ENCODE measurements around the gene HBS1L.
A peak's percentile ranks its signal among the peaks of the same experiment; 100 is the strongest.

HBS1L gene

DNA sequence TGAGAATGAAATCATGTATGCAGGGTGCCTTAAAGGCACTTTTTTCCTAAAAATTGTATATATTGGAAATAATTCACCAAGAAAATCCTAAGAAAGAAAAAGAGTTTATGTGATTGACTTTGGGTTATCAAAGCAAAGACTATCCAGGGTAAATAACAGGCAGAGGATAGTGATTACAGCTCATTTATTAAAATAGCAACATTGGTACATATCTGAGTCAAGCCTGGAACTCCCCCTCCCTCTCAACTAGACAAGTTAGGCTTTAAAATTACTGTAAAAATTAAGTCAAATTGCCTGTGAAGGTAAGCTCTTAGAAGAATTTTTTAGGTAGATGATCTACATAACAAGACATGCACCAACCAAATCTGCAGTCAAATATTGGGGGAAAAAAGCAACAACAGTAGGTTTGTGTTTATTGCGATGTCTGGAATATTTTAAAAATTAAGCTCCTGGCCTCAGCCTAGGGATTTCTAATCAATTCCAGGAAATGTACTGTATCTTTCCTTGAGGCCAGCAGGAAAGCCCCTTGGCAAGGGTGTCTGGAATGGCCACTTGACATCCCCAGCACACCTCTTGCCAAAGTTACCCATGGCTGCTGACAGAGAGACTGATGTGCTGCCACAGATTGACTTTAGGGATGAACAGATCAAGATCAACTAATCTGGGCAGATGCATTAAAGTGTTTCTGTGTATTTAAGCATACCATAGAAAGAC lies 31.2 kb upstream of the HBS1L start:
- Histone ChIP-seq H3K4me3 (IDR thresholded peaks at IDR 0.05; ENCODE audit: insufficient read depth, low read depth, low read length) (no peak overlapping the region), H2AFZ (ENCODE audit: low read depth) (peak overlapping the region; percentile 23), H3K4me1 (ENCODE audit: low read depth, poor library complexity, severe bottlenecking) (peaks cover 51% of the 10 kb centered on the region)

DNA sequence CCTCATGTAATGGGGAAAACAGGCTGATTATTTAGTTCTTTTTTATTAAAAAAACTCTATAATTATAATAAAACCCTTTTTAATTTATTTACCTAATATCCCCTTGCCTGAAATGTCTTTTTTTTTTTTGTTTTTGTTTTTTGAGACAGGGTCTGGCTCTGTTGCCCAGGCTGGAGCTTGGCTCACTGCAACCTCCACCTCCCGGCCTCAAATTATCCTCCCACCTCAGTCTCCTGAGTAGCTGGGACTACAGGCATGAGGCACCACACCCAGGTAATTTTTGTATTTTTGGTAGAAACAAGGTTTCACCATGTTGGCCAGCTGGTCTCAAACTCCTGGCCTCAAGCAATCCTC lies 30.3 kb upstream of the HBS1L start:
- H3K4me2 ChIP-seq: no peak overlapping the region
- H3K9ac ChIP-seq: no peak overlapping the region
- peaks cover 45% of the 10 kb centered on the region for H3K4me1 ChIP-seq (ENCODE audit: low read depth, poor library complexity, severe bottlenecking)
- H2AFZ ChIP-seq (ENCODE audit: low read depth): no peak overlapping the region
- no peaks in the 10 kb centered on the region for H3K27me3 ChIP-seq (ENCODE audit: insufficient read depth, low read depth)
- H3K27ac ChIP-seq: no peak overlapping the region
- TF ChIP-seq, protein P1, sequence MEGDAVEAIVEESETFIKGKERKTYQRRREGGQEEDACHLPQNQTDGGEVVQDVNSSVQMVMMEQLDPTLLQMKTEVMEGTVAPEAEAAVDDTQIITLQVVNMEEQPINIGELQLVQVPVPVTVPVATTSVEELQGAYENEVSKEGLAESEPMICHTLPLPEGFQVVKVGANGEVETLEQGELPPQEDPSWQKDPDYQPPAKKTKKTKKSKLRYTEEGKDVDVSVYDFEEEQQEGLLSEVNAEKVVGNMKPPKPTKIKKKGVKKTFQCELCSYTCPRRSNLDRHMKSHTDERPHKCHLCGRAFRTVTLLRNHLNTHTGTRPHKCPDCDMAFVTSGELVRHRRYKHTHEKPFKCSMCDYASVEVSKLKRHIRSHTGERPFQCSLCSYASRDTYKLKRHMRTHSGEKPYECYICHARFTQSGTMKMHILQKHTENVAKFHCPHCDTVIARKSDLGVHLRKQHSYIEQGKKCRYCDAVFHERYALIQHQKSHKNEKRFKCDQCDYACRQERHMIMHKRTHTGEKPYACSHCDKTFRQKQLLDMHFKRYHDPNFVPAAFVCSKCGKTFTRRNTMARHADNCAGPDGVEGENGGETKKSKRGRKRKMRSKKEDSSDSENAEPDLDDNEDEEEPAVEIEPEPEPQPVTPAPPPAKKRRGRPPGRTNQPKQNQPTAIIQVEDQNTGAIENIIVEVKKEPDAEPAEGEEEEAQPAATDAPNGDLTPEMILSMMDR (conservative IDR thresholded peaks at IDR 0.05; ENCODE audit: low read depth, low read length): no peak
- H3K4me3 ChIP-seq (IDR thresholded peaks at IDR 0.05; ENCODE audit: insufficient read depth, low read depth, low read length): no peak overlapping the region
- H3K79me2 ChIP-seq (ENCODE audit: insufficient read depth, low read depth): no peaks in the 10 kb centered on the region
- H3K36me3 ChIP-seq (ENCODE audit: insufficient read depth): no peaks in the 10 kb centered on the region
- no peaks in the 10 kb centered on the region for H4K20me1 ChIP-seq (ENCODE audit: insufficient read depth)

More for the DNA sequence above, 31.2 kb upstream of the HBS1L start:
- Histone ChIP-seq H3K9ac (no peak overlapping the region), H3K27me3 (ENCODE audit: insufficient read depth, low read depth) (no peaks in the 10 kb centered on the region), H4K20me1 (ENCODE audit: insufficient read depth) (no peaks in the 10 kb centered on the region), H3K27ac (no peak overlapping the region), H3K36me3 (ENCODE audit: insufficient read depth) (no peaks in the 10 kb centered on the region), H3K79me2 (ENCODE audit: insufficient read depth, low read depth) (no peaks in the 10 kb centered on the region), H3K4me2 (peak overlapping the region; percentile 27)
- TF ChIP-seq, protein P1 (conservative IDR thresholded peaks at IDR 0.05; ENCODE audit: low read depth, low read length): no peak

DNA sequence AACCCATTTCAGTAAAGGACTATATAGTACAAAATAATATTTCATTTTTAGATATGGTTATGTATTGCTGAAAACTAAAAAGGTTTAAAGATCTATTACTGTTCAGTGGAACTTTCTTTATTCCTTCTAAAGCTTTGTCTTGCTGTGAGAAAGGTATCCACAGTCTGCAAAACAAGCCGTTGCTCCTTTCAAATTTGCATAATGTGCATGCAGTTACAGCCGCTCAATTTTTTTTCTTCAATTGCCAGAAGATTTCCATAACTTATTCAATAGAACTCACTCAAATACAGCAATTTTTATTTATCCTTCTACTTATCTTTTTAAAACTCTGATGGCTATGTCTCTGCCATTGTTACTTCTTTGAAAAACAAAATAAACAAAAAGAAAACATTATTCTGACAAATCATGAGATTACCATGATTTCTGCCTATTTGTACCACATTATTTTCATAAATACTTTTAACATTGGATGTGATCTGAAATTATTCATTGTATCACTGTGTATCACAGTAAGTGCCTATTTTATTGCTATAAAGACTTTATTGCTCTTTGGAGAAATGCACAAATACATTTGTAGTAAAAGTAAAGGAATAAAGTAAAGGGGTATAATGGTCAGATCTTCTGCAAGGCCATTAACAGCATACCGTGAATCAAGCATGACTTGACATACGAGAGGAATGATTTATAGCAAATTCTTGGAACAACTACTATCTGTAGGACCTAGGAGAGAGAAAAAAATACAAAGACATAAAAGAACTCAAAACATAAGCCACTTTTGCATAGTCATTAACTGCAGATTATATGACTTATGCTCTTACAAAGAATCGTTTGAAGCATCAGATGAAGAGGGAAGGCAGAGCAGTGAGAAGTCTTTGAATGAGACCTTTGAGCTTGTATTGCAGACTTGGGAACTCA lies 29.6 kb upstream of the HBS1L start:
- Histone ChIP-seq H3K4me3 (IDR thresholded peaks at IDR 0.05; ENCODE audit: insufficient read depth, low read depth, low read length) (no peak overlapping the region), H4K20me1 (ENCODE audit: insufficient read depth) (no peaks in the 10 kb centered on the region), H3K4me2 (no peak overlapping the region), H3K36me3 (ENCODE audit: insufficient read depth) (no peaks in the 10 kb centered on the region), H3K27me3 (ENCODE audit: insufficient read depth, low read depth) (no peaks in the 10 kb centered on the region), H3K9ac (no peak overlapping the region), H3K4me1 (ENCODE audit: low read depth, poor library complexity, severe bottlenecking) (peaks cover 38% of the 10 kb centered on the region), H3K79me2 (ENCODE audit: insufficient read depth, low read depth) (no peaks in the 10 kb centered on the region), H2AFZ (ENCODE audit: low read depth) (no peak overlapping the region), H3K27ac (no peak overlapping the region)
- TF ChIP-seq, protein P1 (conservative IDR thresholded peaks at IDR 0.05; ENCODE audit: low read depth, low read length): no peak

DNA sequence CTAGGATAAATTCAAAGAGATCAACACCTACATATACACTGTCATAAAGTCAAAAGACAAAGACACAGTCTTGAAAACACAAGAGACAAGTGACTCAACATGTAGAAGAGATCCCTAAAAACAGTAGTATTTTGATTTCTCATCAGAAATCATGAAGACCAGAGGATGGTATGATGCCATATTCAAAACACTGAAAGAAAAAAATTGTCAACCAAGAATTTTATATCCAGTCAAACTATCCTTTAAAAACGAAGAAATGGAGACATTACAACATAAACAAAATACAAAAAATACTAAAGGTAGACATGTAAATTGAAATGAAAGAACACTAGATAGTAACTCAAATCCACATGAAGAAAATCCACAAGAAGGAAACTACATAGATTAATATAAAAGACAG lies 27.3 kb upstream of the HBS1L start:
- Histone ChIP-seq H3K9ac (no peak overlapping the region), H3K27ac (no peak overlapping the region), H3K4me2 (no peak overlapping the region), H3K27me3 (ENCODE audit: insufficient read depth, low read depth) (no peaks in the 10 kb centered on the region), H3K36me3 (ENCODE audit: insufficient read depth) (no peaks in the 10 kb centered on the region), H3K79me2 (ENCODE audit: insufficient read depth, low read depth) (no peaks in the 10 kb centered on the region), H3K4me3 (IDR thresholded peaks at IDR 0.05; ENCODE audit: insufficient read depth, low read depth, low read length) (no peak overlapping the region), H4K20me1 (ENCODE audit: insufficient read depth) (no peaks in the 10 kb centered on the region), H3K4me1 (ENCODE audit: low read depth, poor library complexity, severe bottlenecking) (peaks cover 16% of the 10 kb centered on the region), H2AFZ (ENCODE audit: low read depth) (no peak overlapping the region)
- TF ChIP-seq, protein P1 (conservative IDR thresholded peaks at IDR 0.05; ENCODE audit: low read depth, low read length): no peak
